Spleen (tissue), 11 donors: ENCODE results near the gene ADAP1. TPM values are rescaled to one million over a fixed set of nuclear protein-coding genes. Genes with fewer than 3 reads are reported as not detected.

Experiments used
- DNase-seq: peaks from one replicate; pipeline ENCODE4 v3.0.0-alpha.2; 2020
- H3K27ac ChIP-seq, 8 donors: fragments of 200-600 bp; sonication (generic) in 7 of 8; 1 replicate in 4 of 8; 2 replicates in 4 of 8; pipeline versions ENCODE4 v1.5.0 to v1.8.0; 2016 to 2021; ENCODE audit warnings: inconsistent platforms in 4 of 8, mild to moderate bottlenecking in 4 of 8, moderate library complexity in 1 of 8
- H3K27me3 ChIP-seq, 7 donors: fragments of 200-600 bp; sonication (generic) in 6 of 7; replicated peaks in 1 of 7; 1 replicate in 4 of 7; 2 replicates in 3 of 7; pipeline versions ENCODE4 v1.5.0 to v1.8.0; 2016 to 2021; ENCODE audit warnings: inconsistent platforms in 3 of 7, mild to moderate bottlenecking in 1 of 7
- H3K36me3 ChIP-seq, 6 donors: fragments of 200-600 bp; sonication (generic) in 5 of 6; 1 replicate in 4 of 6; 2 replicates in 2 of 6; pipeline versions ENCODE4 v1.5.0 to v1.8.0; 2016 to 2021; ENCODE audit warnings: inconsistent platforms in 2 of 6
- H3K4me1 ChIP-seq, 6 donors: fragments of 200-600 bp; sonication (generic) in 5 of 6; 1 replicate in 3 of 6; 2 replicates in 3 of 6; pipeline versions ENCODE4 v1.5.0 to v1.8.0; 2016 to 2021; ENCODE audit warnings: inconsistent platforms in 3 of 6
- H3K4me3 ChIP-seq, 8 donors: fragments of 200-600 bp; sonication (generic) in 7 of 8; 1 replicate in 4 of 8; 2 replicates in 4 of 8; pipeline versions ENCODE4 v1.5.0 to v1.8.0; 2016 to 2021; ENCODE audit warnings: inconsistent platforms in 4 of 8, mild to moderate bottlenecking in 4 of 8, moderate library complexity in 2 of 8
- H3K9me3 ChIP-seq, 8 donors: fragments of 200-600 bp; sonication (generic) in 7 of 8; 1 replicate in 4 of 8; 2 replicates in 4 of 8; pipeline versions ENCODE4 v1.5.0 to v1.8.0; 2016 to 2021; ENCODE audit warnings: inconsistent platforms in 4 of 8
- POLR2A ChIP-seq, 3 donors: fragments of 450-650 bp; IDR thresholded peaks; one replicate each; pipeline ENCODE4 v1.5.1; 2017; ENCODE audit warnings: antibody characterized with exemption in 3 of 3, mild to moderate bottlenecking in 1 of 3
- POLR2AphosphoS5 ChIP-seq, 3 donors: sonication (generic); formaldehyde crosslinking; IDR thresholded peaks; one replicate each; pipeline ENCODE4 v1.5.1; 2017; ENCODE audit warnings: antibody characterized with exemption in 3 of 3
- WGBS, 5 donors: extraction: QIAGEN DNeasy Blood & Tissue Kit in 3 of 5; methylation state at CpG; one replicate each; pipeline versions ENCODE4 v1.1.5 to v1.1.7; 2013 to 2018; 5-methylcytosine and 5-hydroxymethylcytosine counted together
- intact Hi-C: fragments of 100-400 bp; cut with DNase I; formaldehyde crosslinking; loops from one replicate; pipeline ENCODE4 v1.15.0; 2023; ENCODE audit warnings: low total_unique reads
- polyA plus RNA-seq, 3 donors: library from polyadenylated mRNA; stranded (reverse); fragments of 200-250 nt; gene quantifications; one replicate each; pipeline ENCODE4 v1.2.1, GENCODE V29; 2013
- total RNA-seq, 7 donors: library from RNA; depleted of rRNA in 3 of 7; stranded (reverse); fragments of >200 nt in 3 of 7; fragmentation: NEBNext Ultra II Directional in 4 of 7; extraction: Animal tissue kit (Norgen Biotek cat#: 25700) in 4 of 7; gene quantifications; one replicate each; pipeline versions ENCODE4 v1.1.0 to v1.2.1, GENCODE V29; 2016 to 2021
- TF ChIP-seq, protein P1 (sequence below), 11 experiments: fragments of 200-600 bp in 7 of 11; fragments of 450-650 bp in 4 of 11; sonication (generic) in 4 of 11; IDR thresholded peaks in 8 of 11; conservative IDR thresholded peaks in 3 of 11; 1 replicate in 7 of 11; 2 replicates in 4 of 11; pipeline versions ENCODE4 v1.4.0 to v1.8.0; 2016 to 2021; ENCODE audit warnings: antibody characterized with exemption in 11 of 11, inconsistent platforms in 4 of 11, mild to moderate bottlenecking in 1 of 11
- donor health status: healthy with polysubstance abuse.
- donor health status: DM: no; HTN: no; CAD: no; lungs with moderate emphysema.
- donor health status: DM: no; HTN: no; CAD: no.
- donor health status: Bipolar disorder and iron deficiency.
- donor health status: healthy.
- donor health status: DM: no; HTN: no; CAD: no.
- donor health status: DM: yes; HTN: yes; CAD: no.

ADAP1 gene
- total and polyA plus RNA-seq, 10 donors = 8.7 to 38.6 (median 22.7) TPM

DNA sequence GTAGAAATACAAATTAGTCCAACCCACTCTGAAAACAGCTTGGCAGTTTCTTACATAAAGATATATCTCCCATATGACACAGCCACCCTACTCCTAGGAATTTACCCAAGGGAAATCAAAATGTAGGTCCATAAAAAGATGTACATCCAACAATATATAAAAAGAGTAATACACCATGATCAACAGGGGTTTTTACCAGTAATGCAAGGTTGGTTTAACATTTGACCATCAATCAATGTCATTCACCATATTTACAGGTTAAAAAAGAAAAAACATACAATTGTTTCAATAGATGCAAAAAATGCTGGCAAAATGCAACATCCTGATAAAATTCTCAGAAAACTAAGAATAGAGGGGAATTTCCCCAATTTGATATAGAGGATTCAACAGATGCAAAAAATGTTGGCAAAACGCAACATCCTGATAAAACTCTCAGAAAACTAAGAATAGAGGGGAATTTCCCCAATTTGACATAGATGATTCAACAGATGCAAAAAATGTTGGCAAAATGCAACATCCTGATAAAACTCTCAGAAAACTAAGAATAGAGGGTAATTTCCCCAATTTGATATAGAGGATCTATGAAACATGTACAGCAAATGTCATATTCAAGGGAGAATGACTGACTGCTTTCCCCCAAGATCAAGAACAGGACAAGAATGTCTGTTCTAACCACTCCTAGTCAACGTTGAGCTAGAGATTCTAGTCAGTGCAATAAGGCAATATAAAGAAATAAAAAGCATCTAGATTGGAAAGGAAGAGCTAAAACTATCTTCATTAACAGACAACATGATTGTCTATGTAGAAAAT is 13.7 kb downstream of the ADAP1 start:
- intact Hi-C loops = no loop called here
- Histone ChIP-seq H3K36me3 (peaks cover 0 to 11% (median 0%) of the 10 kb centered on the region in 6 donors), H3K4me1 (peaks cover 0 to 4% (median 0%) of the 10 kb centered on the region in 6 donors), H3K27ac (no peak overlapping the region), H3K4me3 (no peak overlapping the region), H3K27me3 (no peaks in the 10 kb centered on the region), H3K9me3 (peaks cover 0 to 11% (median 0%) of the 10 kb centered on the region in 8 donors)
- 20 to 45% (median 36%) methylated on average over 2 of the region's 2 CpGs for WGBS, 5 donors
- TF ChIP-seq POLR2A (IDR thresholded peaks at IDR 0.05) (no peak), POLR2AphosphoS5 (IDR thresholded peaks at IDR 0.05) (no peak)
- TF ChIP-seq, protein P1, sequence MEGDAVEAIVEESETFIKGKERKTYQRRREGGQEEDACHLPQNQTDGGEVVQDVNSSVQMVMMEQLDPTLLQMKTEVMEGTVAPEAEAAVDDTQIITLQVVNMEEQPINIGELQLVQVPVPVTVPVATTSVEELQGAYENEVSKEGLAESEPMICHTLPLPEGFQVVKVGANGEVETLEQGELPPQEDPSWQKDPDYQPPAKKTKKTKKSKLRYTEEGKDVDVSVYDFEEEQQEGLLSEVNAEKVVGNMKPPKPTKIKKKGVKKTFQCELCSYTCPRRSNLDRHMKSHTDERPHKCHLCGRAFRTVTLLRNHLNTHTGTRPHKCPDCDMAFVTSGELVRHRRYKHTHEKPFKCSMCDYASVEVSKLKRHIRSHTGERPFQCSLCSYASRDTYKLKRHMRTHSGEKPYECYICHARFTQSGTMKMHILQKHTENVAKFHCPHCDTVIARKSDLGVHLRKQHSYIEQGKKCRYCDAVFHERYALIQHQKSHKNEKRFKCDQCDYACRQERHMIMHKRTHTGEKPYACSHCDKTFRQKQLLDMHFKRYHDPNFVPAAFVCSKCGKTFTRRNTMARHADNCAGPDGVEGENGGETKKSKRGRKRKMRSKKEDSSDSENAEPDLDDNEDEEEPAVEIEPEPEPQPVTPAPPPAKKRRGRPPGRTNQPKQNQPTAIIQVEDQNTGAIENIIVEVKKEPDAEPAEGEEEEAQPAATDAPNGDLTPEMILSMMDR (IDR thresholded peaks at IDR 0.05 in 8 of 11, conservative IDR thresholded peaks at IDR 0.05 in 3 of 11) = no peak
- DNase-seq = no peak

DNA sequence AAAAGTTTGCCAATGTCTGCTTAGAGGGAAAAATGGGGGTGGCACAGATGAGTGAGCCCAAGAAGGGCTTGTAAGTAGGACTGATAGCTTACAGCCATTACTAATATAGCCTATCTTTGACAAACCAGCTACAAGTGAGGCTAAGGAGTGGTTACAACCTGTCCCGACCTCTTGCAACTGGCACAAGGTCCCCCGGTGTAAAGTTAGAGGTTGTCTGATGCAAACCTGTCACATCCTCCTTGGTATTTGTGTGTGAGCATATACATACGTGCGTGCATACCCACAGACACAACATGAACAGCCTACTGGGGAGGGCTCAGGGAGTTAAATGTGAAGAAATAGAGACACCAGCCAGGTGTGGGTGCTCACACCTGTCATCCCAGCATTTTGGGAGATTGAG is 14.6 kb downstream of the ADAP1 start:
- TF ChIP-seq, protein P1 (IDR thresholded peaks at IDR 0.05 in 8 of 11, conservative IDR thresholded peaks at IDR 0.05 in 3 of 11) = no peak
- TF ChIP-seq POLR2AphosphoS5 (IDR thresholded peaks at IDR 0.05) (no peak), POLR2A (IDR thresholded peaks at IDR 0.05) (no peak)
- peaks cover 0 to 4% (median 0%) of the 10 kb centered on the region in 6 donors for H3K4me1 ChIP-seq
- intact Hi-C loops = no loop called here
- WGBS, 5 donors = 87 to 94% (median 88%) methylated on average over 4 of the region's 4 CpGs
- no peak overlapping the region for H3K4me3 ChIP-seq
- peak; percentile 2 for DNase-seq
- peaks cover 0 to 20% (median 0%) of the 10 kb centered on the region in 6 donors for H3K36me3 ChIP-seq
- H3K9me3 ChIP-seq = peaks cover 0 to 11% (median 0%) of the 10 kb centered on the region in 8 donors
- peaks cover 0 to 3% (median 0%) of the 10 kb centered on the region in 7 donors for H3K27me3 ChIP-seq
- no peak overlapping the region for H3K27ac ChIP-seq

DNA sequence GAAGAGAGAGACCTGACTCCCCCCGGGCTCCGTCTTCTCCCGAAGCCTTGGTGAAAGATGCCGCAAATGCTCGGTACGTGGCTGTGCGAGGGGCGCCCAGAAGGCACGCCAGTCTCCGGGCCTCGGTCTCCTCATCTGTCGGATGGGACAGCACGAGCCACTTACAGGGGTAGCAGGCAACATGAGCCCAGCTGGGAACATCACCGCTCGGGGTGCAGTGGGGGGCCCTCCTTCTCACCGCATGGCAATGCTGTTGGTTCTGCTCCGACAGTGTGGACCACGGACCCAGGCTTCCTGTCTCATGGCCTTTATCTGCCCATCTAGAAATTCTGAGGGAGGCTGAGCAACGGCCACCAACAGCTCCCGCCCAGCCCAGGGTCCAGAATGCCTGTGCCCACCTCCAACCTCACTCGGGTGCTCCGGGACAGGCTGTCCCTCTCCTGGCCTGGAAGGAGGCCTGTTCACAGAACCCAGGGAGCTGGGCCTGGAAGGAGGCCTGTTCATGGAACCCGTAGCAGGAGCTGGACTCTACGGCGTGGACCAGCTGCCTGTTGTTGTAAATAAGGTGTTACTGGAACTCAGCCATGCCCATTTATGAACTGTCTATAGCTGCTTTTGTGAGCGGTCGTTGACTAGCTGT is 15.8 kb downstream of the ADAP1 start:
- Histone ChIP-seq H3K4me1 (peaks cover 0 to 4% (median 0%) of the 10 kb centered on the region in 6 donors), H3K9me3 (peaks cover 0 to 11% (median 0%) of the 10 kb centered on the region in 8 donors), H3K4me3 (no peak overlapping the region), H3K27ac (no peak overlapping the region), H3K36me3 (peaks cover 0 to 28% (median 0%) of the 10 kb centered on the region in 6 donors), H3K27me3 (peaks cover 0 to 6% (median 0%) of the 10 kb centered on the region in 7 donors)
- peak; percentile 66 for DNase-seq
- WGBS, 5 donors = 92 to 95% (median 94%) methylated on average over 12 to 27 of the region's 27 CpGs
- intact Hi-C loops = no loop called here
- TF ChIP-seq POLR2AphosphoS5 (IDR thresholded peaks at IDR 0.05) = peak in 1 of 3 donors; percentile 18
- TF ChIP-seq POLR2A (IDR thresholded peaks at IDR 0.05) = no peak
- TF ChIP-seq, protein P1 (IDR thresholded peaks at IDR 0.05 in 8 of 11, conservative IDR thresholded peaks at IDR 0.05 in 3 of 11) = no peak
